Measurements from ENCODE around the gene SOS2.

The SOS2 gene

GRCh38 chr14:50156111-50156510 lies 75.3 kb downstream of the SOS2 start:
- CTCF ChIA-PET: no interaction called here
- DNase-seq (ENCODE audit: low read depth, low spot score): no peak
- POLR2A ChIA-PET: no interaction called here
- no peak overlapping the region for H3K4me3 ChIP-seq (ENCODE audit: low read depth, low read length)
- no peak for TF ChIP-seq CTCF (IDR thresholded peaks at IDR 0.05; ENCODE audit: insufficient read depth, low read length, missing control alignments)

GRCh38 chr14:50148799-50149198 lies 82.6 kb downstream of the SOS2 start:
- CTCF ChIA-PET: no interaction called here
- no peak for TF ChIP-seq CTCF (IDR thresholded peaks at IDR 0.05; ENCODE audit: insufficient read depth, low read length, missing control alignments)
- no peak for DNase-seq (ENCODE audit: low read depth, low spot score)
- POLR2A ChIA-PET: no interaction called here
- H3K4me3 ChIP-seq (ENCODE audit: low read depth, low read length): no peak overlapping the region

- CTCF ChIA-PET: interaction anchor here (0.7 to 2.5 kb wide), 4 partner anchors 12 to 286 kb away, joined by 3 to 8 read pairs (median 3); partner anchors contain the start of gene NEMF
- DNase-seq (ENCODE audit: low read depth, low spot score): no peak
- POLR2A ChIA-PET: no interaction called here
- no peak overlapping the region for H3K4me3 ChIP-seq (ENCODE audit: low read depth, low read length)
- TF ChIP-seq CTCF (IDR thresholded peaks at IDR 0.05; ENCODE audit: insufficient read depth, low read length, missing control alignments): no peak
Observed at GRCh38 chr14:50139192-50139591, 92.2 kb downstream of the SOS2 start.

GRCh38 chr14:50127802-50128201 lies 103.6 kb downstream of the SOS2 start:
- H3K4me3 ChIP-seq (ENCODE audit: low read depth, low read length): no peak overlapping the region
- ChIA-PET POLR2A (no interaction called here), CTCF (interaction anchor here (1.2 kb wide), 1 partner anchor 11 kb away, joined by 4 read pairs; no protein-coding TSS in a partner anchor)
- DNase-seq (ENCODE audit: low read depth, low spot score): no peak
- TF ChIP-seq CTCF (IDR thresholded peaks at IDR 0.05; ENCODE audit: insufficient read depth, low read length, missing control alignments): no peak

- DNase-seq (ENCODE audit: low read depth, low spot score): no peak
- TF ChIP-seq CTCF (IDR thresholded peaks at IDR 0.05; ENCODE audit: insufficient read depth, low read length, missing control alignments): no peak
Observed at GRCh38 chr14:50123062-50123461, 108.3 kb downstream of the SOS2 start.

GRCh38 chr14:50122291-50122690 lies 109.1 kb downstream of the SOS2 start:
- ChIA-PET POLR2A (no interaction called here), CTCF (interaction anchor here (1.9 to 2.7 kb wide), 2 partner anchors 261 to 269 kb away, joined by 5 to 11 read pairs; partner anchors contain the start of gene NEMF)
- no peak for TF ChIP-seq CTCF (IDR thresholded peaks at IDR 0.05; ENCODE audit: insufficient read depth, low read length, missing control alignments)
- no peak for DNase-seq (ENCODE audit: low read depth, low spot score)
- H3K4me3 ChIP-seq (ENCODE audit: low read depth, low read length): no peak overlapping the region

More at GRCh38 chr14:50123062-50123461, 108.3 kb downstream of the SOS2 start:
- ChIA-PET CTCF (interaction anchor here (1.9 kb wide), 1 partner anchor 261 kb away, joined by 5 read pairs; no protein-coding TSS in a partner anchor), POLR2A (no interaction called here)
- H3K4me3 ChIP-seq (ENCODE audit: low read depth, low read length): no peak overlapping the region
